Activated T-helper 1 cell treated with anti-CD3 and anti-CD28 coated beads, Interleukin-12 subunit alpha, Interleukin-12 subunit beta, Interleukin-2, Interleukin-4 antibody, amounts not matched to agents 30 ng/mL and 10 ng/mL and 1 ng/mL, durations not matched to agents 14 hours and 24 hours and 36 hours (primary cell): ENCODE results near the gene TTC24. TPM values are rescaled to one million over a fixed set of nuclear protein-coding genes. Genes with fewer than 3 reads are reported as not detected.

Experiments used
- DNase-seq: peaks from one replicate; pipeline ENCODE4 v3.0.0; 2021; ENCODE audit warnings: low spot score
- H3K27ac Mint-ChIP-seq: one replicate; pipeline ENCODE4 v1.8.0; 2021; ENCODE audit warnings: mild to moderate bottlenecking, mixed read lengths
- H3K27me3 Mint-ChIP-seq: one replicate; pipeline ENCODE4 v1.8.0; 2022; ENCODE audit warnings: mild to moderate bottlenecking, moderate library complexity, mixed read lengths; ENCODE audit not compliant: insufficient read depth
- H3K36me3 Mint-ChIP-seq: one replicate; pipeline ENCODE4 v1.8.0; 2021; ENCODE audit warnings: low read depth, mixed read lengths
- H3K4me1 Mint-ChIP-seq: one replicate; pipeline ENCODE4 v1.8.0; 2021; ENCODE audit warnings: low read depth, mixed read lengths
- H3K4me3 Mint-ChIP-seq: one replicate; pipeline ENCODE4 v1.8.0; 2021; ENCODE audit warnings: mild to moderate bottlenecking, moderate library complexity, mixed read lengths
- H3K9me3 Mint-ChIP-seq: one replicate; pipeline ENCODE4 v1.8.0; 2021; ENCODE audit warnings: mixed read lengths
- intact Hi-C: fragments of 100-400 bp; cut with micrococcal nuclease; formaldehyde crosslinking; loops from one replicate; pipeline ENCODE4 v1.15.1; 2024
- total RNA-seq: library from RNA; stranded (reverse); gene quantifications from 2 replicates; pipeline ENCODE4 v1.2.3, GENCODE V29; 2022

Gene TTC24
- total RNA-seq, 1 donor from 2014 or later = 4.1 TPM

DNA sequence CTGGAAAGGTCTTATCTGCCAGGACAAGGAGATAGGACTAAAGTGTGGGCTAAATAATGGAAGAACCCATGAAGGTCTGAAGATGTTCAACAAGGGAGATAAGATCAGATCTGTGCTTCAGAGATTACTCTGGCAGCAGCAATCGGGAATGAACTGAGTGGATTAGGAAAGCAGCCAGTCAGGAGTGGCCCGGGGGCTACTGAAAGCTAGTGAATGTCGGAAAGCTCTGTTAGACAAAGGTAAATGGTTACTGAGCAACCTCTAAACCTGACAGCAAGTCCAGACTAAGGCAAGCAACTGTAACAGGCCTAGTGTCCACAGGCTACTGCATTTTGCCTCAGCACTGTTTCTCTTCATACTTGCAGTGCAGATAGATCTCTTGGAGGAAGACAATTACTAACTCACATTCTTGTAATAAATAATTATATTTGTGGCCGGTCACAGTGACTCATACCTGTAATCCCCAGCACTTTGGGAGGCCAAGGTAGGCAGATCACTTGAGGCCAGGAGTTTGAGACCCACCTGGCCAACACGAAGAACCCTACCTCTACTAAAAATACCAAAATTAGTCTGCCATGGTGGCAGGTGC, 19.6 kb upstream of the TTC24 start:
- Mint-ChIP-seq H3K4me3 (no peak overlapping the region), H3K4me1 (no peaks in the 10 kb centered on the region), H3K9me3 (no peaks in the 10 kb centered on the region), H3K27me3 (no peaks in the 10 kb centered on the region), H3K27ac (no peak overlapping the region), H3K36me3 (peaks cover 10% of the 10 kb centered on the region)
- DNase-seq = no peak
- intact Hi-C loops = no loop called here

DNA sequence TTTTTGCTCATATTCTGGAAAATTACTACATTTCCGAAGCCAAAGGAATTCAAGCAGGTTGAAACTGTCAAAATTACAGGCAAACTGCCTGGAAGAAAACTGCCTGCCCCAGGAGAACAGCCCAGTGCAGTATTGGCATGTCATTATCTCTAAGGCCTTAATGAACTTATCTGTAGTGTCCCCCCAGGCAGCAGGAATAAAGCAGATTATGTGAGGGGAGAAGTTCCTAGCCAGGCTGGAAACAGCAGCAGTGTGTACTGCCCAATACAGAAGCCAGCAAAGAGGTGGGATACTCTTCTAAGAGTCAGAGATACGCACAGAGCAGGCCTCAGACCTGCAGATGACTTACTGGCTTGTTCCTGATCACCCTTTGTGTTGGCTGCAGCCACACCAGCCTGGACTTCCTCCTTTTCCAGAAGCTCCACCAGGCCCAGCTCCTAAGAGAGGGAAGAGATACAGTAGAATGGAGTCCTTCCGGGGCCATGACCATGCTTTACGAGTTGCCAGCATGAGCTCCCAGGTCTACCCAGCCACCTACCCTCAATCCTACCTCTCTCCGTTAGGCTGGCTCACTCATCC, 18.8 kb upstream of the TTC24 start:
- intact Hi-C loops = no loop called here
- Mint-ChIP-seq H3K9me3 (no peaks in the 10 kb centered on the region), H3K27me3 (no peaks in the 10 kb centered on the region), H3K4me3 (no peak overlapping the region), H3K4me1 (no peaks in the 10 kb centered on the region), H3K36me3 (peaks cover 10% of the 10 kb centered on the region), H3K27ac (no peak overlapping the region)
- DNase-seq = no peak

DNA sequence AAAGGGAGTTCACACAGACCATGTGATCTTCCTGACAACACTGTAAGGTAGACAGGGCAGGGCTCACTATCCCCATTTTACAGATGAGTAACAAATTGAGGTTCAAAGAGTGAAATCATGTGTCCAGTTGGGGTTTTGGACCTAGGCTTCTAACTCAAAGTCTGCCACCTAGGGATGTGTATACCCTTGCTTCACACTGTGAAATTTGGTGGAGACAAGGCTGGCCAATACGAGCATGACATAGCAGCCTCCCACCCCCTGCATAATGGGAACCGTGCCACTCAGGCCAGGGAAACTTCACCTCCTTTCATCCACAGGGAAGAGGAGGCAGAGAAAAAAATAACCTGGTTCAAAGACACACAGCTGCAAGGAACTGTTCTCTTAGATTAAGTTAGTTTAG, 14.0 kb upstream of the TTC24 start:
- H3K4me3 Mint-ChIP-seq = no peak overlapping the region
- DNase-seq = no peak

DNA sequence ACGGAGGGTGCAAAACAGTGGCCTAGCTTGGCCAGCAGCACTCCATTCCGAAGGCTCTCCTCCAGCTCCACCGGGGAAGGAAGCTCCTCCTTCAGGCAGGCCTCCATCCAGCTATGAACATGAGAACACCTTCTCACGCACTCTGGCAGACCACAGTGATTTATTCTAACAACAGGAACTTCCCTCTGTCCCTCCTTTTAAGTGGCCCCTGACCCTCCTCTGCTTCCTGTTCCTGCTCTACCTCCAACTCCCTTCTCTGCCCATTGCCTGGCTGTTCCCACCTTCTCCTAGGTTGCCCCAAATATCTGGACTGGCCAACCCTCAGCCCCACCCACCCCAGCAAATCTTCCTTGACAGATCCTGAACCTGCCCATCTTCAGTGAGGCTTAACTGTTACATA, 13.1 kb upstream of the TTC24 start:
- intact Hi-C loops = no loop called here
- Mint-ChIP-seq H3K36me3 (peaks cover 11% of the 10 kb centered on the region), H3K9me3 (no peaks in the 10 kb centered on the region), H3K4me3 (no peak overlapping the region), H3K27me3 (no peaks in the 10 kb centered on the region), H3K27ac (no peak overlapping the region), H3K4me1 (peaks cover 10% of the 10 kb centered on the region)
- no peak for DNase-seq

More for the DNA sequence above, 14.0 kb upstream of the TTC24 start:
- peaks cover 11% of the 10 kb centered on the region for H3K36me3 Mint-ChIP-seq
- no peaks in the 10 kb centered on the region for H3K9me3 Mint-ChIP-seq
- H3K27ac Mint-ChIP-seq = no peak overlapping the region
- H3K4me1 Mint-ChIP-seq = peaks cover under 1% of the 10 kb centered on the region
- intact Hi-C loops = no loop called here
- no peaks in the 10 kb centered on the region for H3K27me3 Mint-ChIP-seq

DNA sequence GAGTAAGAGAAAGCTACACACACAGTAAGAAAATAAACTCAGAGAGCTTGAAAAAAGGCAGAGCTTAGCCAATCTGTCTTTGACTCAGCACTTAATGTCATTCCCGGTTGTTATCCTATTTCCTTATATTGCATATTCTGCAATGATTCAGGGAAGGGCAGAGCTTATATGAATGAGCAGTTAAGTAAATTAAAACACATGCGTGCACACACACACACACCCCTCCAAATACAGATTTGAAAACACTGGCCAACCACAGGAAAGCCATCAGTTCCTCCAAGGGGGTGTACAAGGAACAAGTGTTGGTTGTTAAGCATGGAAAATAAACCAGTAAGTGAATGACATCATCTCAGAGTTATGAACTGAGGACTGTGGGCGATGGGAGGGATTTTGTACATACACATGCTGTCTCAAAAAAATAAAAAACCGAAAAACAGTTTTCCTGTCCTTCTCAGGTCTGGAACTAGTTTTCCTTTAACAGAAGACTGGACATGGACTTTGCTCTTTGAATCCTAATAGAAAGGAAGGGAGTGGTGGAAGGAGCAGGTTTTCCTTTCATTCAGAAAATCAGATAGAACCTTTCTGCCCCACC, 8.2 kb upstream of the TTC24 start:
- Mint-ChIP-seq H3K27me3 (peaks cover 18% of the 10 kb centered on the region), H3K36me3 (peaks cover 8% of the 10 kb centered on the region), H3K4me1 (peaks cover 28% of the 10 kb centered on the region), H3K4me3 (peak overlapping the region; percentile 96), H3K9me3 (no peaks in the 10 kb centered on the region), H3K27ac (peak overlapping the region; percentile 30)
- no peak for DNase-seq
- intact Hi-C loops = loop anchor here (5.0 kb wide), 4 partner anchors 36 to 289 kb away; partner anchors contain the start of genes SMG5 and TMEM79

DNA sequence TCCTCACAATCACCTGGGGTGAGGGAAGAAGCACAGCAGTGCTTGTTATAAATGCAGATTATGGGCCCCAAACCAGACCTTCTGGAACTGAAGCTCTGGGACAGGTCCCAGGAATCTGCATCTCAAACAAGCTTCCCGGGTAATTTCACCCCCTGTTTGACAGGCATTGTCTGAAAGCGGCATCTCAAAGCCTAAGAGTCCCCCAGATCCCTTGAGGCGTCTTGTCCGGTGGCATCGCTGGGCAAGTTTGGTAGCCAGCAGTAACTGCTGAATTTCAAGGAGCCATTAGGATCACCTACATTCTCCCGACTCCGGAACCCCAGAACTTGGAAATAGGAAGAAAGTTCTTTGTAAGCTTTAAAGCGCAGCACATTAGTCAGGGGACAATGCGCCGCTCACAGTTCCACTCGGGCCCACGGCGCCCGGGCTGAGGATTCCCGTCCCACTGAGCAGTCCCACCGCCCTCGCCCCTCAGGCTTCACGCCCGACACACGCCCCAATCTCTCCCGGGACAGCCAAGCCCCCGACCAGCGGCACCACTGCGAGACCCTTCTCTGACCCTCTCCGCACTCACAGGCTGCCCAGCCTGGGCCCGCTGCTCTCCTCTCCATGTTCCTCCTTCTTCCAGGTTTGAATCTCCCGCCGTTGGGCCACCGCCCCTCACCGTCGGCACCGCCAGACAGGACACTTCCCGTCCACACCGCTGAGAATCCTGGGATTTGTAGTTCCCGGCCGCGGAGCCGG, 7.4 kb upstream of the TTC24 start, which contains the start of gene IQGAP3:
Gene IQGAP3 (minus strand): TSS at position 647 of the 744 bp plus-strand sequence. CDS start 36 bp downstream, at position 611.
- peak within 1 kb of the TSS; percentile 96 for H3K4me3 Mint-ChIP-seq
- peak; percentile 74 for DNase-seq
- intact Hi-C loops = loop anchor here (1.0 to 5.0 kb wide), 6 partner anchors 19 to 290 kb away; partner anchors contain the start of genes NAXE, SMG5 and TMEM79

DNA sequence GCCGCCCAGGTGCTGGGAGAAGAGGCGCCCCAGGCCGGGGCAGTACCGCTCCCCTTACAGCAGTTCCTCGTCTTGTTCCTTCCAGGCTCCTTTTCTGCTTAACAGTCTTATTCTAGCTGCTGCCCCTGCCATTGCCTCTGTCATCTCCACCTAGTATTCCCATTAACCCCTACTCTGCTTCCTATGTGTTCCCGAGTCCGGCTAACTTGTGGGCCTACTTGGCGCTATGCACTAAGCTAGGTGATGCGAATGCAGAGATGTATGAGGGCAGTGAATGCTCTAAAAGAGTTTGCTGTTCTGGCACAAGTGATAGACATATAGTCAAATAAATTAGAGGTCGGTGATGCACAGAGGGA, 6.9 kb upstream of the TTC24 start:
- peaks cover 28% of the 10 kb centered on the region for H3K4me1 Mint-ChIP-seq
- H3K27ac Mint-ChIP-seq = peak overlapping the region; percentile 76
- peaks cover 4% of the 10 kb centered on the region for H3K36me3 Mint-ChIP-seq
- intact Hi-C loops = loop anchor here (1.0 to 5.0 kb wide), 6 partner anchors 19 to 290 kb away; partner anchors contain the start of genes NAXE, SMG5 and TMEM79
- H3K27me3 Mint-ChIP-seq = peaks cover 18% of the 10 kb centered on the region
- no peaks in the 10 kb centered on the region for H3K9me3 Mint-ChIP-seq
- H3K4me3 Mint-ChIP-seq = peak overlapping the region; percentile 96
- DNase-seq = no peak

More for the DNA sequence above, 7.4 kb upstream of the TTC24 start, which contains the start of gene IQGAP3:
- Mint-ChIP-seq H3K27me3 (peaks cover 18% of the 10 kb centered on the region), H3K4me1 (peaks cover 28% of the 10 kb centered on the region), H3K9me3 (no peaks in the 10 kb centered on the region), H3K27ac (peak within 1 kb of the TSS; percentile 76), H3K36me3 (peaks cover 5% of the 10 kb centered on the region)

DNA sequence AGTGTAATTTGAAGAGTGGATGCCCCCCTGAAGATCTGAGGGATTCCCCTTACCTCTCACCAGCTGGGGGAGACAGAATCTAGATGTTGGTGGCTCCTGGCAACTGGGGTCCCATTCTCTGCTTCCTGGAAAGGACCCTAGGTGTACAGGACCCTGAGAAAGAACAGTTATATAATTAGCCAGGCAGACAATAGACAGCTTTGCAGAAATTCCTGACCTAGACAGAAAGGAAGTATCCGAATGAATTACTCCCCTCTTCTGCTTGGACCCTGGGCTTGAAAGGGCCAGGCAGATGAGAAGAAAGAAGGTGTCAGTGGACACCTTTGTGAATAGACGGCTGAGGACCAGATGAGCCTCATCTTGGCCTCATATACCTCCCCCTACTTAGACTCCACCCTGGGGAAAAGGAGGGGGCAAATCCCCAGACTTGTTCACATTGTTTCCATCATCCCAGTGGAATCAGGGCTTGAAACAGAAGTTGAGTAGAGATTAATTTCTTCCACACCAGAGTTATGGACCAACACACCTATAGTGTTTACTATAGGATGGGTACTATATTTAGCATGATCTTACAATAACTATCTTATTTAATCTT, 5.4 kb upstream of the TTC24 start:
- no peaks in the 10 kb centered on the region for H3K9me3 Mint-ChIP-seq
- H3K36me3 Mint-ChIP-seq = peaks cover 3% of the 10 kb centered on the region
- H3K4me3 Mint-ChIP-seq = no peak overlapping the region
- no peak overlapping the region for H3K27ac Mint-ChIP-seq
- intact Hi-C loops = loop anchor here (5.0 kb wide), 4 partner anchors 33 to 292 kb away; partner anchors contain the start of genes SMG5 and TMEM79
- H3K4me1 Mint-ChIP-seq = peaks cover 28% of the 10 kb centered on the region
- DNase-seq = no peak
- peaks cover 18% of the 10 kb centered on the region for H3K27me3 Mint-ChIP-seq

DNA sequence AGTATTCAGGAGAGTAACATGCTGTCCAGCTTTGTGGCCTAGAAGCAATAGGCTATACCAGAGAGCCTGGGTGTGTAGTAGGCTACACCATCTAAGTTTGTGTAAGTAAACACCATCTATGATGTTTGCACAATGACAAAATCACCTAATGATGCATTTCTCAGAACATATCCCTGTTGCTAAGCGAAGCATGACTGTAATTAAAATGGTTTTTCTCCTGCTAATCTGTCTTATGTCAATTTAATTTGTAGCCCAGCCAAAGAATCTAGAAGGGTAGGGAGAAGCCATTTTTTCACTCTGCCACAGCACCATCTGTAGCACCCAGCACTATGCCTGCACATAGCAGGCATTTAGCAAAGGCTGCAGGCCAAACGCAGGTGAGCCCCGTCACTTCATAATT, 2.0 kb upstream of the TTC24 start:
- Mint-ChIP-seq H3K36me3 (no peaks in the 10 kb centered on the region), H3K4me3 (no peak overlapping the region), H3K4me1 (peaks cover 15% of the 10 kb centered on the region), H3K27me3 (peaks cover 18% of the 10 kb centered on the region), H3K9me3 (no peaks in the 10 kb centered on the region), H3K27ac (no peak overlapping the region)
- intact Hi-C loops = no loop called here
- DNase-seq = no peak

DNA sequence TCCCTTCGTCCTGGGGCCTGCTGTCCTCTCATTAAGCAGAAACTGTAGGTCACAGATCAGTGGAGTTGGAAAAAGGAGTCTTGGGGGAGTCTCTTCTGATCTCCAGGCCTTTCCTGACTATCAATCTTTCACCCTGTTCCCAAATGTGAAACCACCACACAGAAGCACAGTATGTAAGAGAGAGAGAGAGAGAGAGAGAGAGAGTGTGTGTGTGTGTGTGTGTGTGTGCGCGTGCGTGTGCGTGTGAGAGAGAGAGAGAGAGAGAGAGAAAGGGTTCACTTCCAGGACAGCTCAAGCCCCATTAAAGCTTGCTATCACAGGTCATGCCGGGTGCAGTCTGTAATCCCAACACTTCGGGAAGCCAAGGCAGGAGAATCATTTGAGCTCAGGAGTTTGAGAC, 1.5 kb upstream of the TTC24 start:
- Mint-ChIP-seq H3K4me3 (no peak overlapping the region), H3K9me3 (no peaks in the 10 kb centered on the region), H3K4me1 (peaks cover 13% of the 10 kb centered on the region), H3K36me3 (no peaks in the 10 kb centered on the region), H3K27me3 (peaks cover 14% of the 10 kb centered on the region), H3K27ac (no peak overlapping the region)
- no peak for DNase-seq
- intact Hi-C loops = no loop called here

DNA sequence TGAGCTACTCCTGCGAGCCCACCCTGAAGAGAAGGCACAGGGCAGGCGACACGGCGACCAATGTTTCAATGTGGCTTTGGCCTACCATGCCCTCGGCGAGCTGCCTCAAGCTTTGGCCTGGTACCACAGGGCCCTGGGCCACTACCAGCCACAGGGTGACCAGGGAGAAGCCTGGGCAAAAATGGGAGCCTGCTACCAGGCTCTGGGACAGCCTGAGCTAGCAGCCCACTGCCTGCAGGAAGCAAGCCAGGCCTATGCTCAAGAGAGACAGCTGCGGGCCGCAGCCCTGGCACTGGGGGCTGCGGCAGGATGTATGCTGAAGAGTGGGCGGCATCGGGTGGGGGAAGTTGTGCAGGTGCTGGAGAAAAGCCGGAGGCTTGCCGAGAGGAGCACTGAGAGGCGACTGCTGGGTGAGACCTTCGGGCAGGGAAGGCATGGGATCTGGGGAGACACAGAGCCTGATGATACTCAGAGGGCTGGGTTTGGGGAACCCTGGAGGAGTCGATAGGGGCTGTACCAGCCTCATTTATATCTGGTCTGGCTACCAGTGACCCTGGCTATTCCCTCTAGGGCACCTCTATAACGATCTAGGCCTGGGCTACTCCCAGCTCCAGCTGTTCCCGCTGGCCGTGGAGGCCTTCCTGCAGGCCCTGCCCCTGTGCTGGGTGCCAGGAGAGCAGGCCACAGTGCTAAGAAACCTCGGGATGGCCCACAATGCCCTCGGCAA, 2.3 kb downstream of the TTC24 start:
- H3K27me3 Mint-ChIP-seq = no peaks in the 10 kb centered on the region
- H3K27ac Mint-ChIP-seq = peak overlapping the region; percentile 83
- intact Hi-C loops = no loop called here
- H3K4me3 Mint-ChIP-seq = peak overlapping the region; percentile 74
- H3K4me1 Mint-ChIP-seq = peaks cover 12% of the 10 kb centered on the region
- no peaks in the 10 kb centered on the region for H3K9me3 Mint-ChIP-seq
- DNase-seq = no peak
- no peaks in the 10 kb centered on the region for H3K36me3 Mint-ChIP-seq

DNA sequence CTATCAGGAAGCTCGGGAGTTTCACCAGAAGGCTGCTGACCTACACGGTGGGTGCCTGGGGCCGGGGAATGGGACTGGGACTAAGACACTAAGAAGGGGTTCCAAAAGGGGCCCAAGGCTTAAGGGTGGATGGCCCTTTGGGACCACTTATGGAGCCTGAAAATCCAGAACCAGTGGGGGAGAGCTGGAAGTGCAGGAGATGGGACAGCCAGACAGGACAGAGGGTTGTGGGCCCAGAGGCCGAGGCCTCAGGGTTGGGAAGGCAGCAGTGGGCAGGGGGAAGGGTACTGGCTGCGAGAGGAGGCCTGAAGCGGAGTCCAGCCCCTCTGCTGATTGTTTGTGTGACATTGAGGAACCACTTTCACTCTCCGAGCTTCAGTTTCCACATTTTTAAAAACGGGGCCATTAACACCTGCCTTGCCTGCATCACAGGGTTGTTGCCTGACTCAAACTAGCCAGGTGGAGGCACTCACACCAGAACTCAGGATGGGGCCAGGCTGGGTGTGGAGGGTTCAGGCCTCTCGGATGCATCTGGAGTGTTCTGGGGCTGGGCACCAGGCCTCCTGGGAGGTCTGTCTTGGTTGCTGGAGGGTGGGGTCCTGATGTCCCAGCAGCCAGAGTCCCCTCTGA, 3.0 kb downstream of the TTC24 start:
- peak overlapping the region; percentile 74 for H3K4me3 Mint-ChIP-seq
- intact Hi-C loops = no loop called here
- no peak for DNase-seq
- H3K36me3 Mint-ChIP-seq = no peaks in the 10 kb centered on the region
- peak overlapping the region; percentile 83 for H3K27ac Mint-ChIP-seq
- H3K4me1 Mint-ChIP-seq = peaks cover 12% of the 10 kb centered on the region
- H3K27me3 Mint-ChIP-seq = no peaks in the 10 kb centered on the region
- no peaks in the 10 kb centered on the region for H3K9me3 Mint-ChIP-seq
